Daoy (cell line): ENCODE measurements around the gene STAG1. TPM values are rescaled to one million over a fixed set of nuclear protein-coding genes. Genes with fewer than 3 reads are reported as not detected.
"Not testable (repeated sequence)": the region's sequence is repeated elsewhere in the genome, so short reads cannot be mapped to it uniquely, and the experiment has no call there.

Source experiments
- DNase-seq: peaks from one replicate; pipeline ENCODE4 v3.0.0-alpha.2; 2015; ENCODE audit warnings: low read depth
- total RNA-seq: library from RNA; depleted of rRNA; stranded (reverse); fragments of >200 nt; shearing (Covaris generic); gene quantifications from 2 replicates; pipeline ENCODE4 v1.2.3, GENCODE V29; 2014

The STAG1 gene
- total RNA-seq, 1 experiment from 2014 or later = 35.6 TPM

DNA sequence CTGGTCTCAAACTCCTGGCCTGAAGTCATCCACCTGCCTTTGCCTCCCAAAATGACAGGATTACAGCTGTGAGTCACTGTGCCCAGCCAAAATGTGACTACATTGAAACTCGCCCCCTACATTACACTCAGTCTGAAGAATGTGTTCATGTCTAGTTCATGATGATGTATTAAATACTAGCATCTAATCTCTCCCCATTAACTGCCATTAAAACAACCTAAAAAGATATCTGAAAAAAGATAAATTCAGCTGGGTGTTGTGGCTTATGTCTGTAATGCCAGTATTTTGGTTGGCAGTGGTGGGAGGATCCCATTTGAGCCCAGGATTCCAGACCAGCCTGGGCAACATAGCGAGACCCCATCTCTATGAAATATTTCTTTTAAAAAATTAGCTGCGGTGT lies 342.6 kb downstream of the STAG1 start:
- no peak for DNase-seq

GRCh38 chr3:136404056-136404455 lies 348.1 kb downstream of the STAG1 start:
- no peak for DNase-seq

DNA sequence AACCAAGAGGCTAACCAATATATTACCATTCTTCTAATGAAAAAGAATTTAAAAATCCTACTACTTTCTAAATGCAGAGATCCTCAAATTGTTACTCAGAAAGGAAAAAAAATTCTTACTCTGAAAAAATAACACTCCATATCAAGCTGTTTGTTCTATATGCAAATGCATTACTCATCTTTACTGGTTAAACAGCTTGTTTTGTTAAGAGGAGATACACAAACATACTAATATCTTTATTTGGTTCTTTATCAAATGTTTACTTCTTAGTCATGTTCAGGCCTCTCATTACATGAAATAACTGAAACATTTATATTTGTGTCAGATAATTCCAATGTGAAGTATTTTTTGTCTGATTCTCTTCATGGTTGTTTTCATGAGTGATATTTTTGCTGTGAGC lies 355.3 kb downstream of the STAG1 start:
- no peak for DNase-seq

GRCh38 chr3:136390574-136390973 lies 361.6 kb downstream of the STAG1 start:
- DNase-seq = no peak

- no peak for DNase-seq
Observed at GRCh38 chr3:136387031-136387430, 365.1 kb downstream of the STAG1 start.

GRCh38 chr3:136385457-136385856 lies 366.7 kb downstream of the STAG1 start:
- no peak for DNase-seq

GRCh38 chr3:136381051-136381450 lies 371.1 kb downstream of the STAG1 start:
- no peak for DNase-seq

DNA sequence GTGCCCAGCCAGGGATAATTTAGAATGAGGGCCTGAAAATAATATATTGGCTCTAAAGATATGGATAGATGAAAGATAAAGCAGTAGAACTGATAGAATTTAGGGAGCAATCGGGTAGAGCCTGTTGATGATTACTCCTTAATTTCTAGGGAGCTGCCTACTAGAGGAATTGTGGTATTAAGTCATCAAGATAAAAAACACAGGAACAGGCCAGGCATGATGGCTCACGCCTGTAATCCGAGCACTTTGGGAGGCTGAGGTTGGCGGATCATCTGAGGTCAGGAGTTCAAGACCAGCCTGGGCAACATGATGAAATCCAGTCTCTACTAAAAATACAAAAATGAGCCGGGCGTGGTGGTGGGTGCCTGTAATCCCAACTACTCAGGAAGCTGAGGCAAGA lies 371.6 kb downstream of the STAG1 start:
- peak; percentile 16 for DNase-seq

DNA sequence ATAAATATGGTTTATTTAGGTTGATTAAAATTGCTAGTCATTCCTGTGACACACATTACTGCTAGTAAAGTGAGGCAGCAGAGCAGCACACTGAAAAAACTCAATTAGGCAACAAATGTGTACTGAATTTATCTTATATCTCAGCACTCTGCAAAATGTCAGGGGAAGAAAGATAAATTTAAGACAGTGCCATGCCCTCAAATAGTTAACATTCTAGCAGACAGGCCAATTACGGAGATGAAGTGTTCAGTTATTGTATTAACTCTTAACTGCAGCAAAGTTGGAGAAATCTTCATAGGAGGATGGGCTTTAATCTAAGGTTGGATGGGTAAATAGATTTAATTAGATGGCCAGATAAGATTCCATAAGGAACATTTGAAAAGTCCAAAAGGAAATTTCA lies 374.2 kb downstream of the STAG1 start:
- DNase-seq = no peak

GRCh38 chr3:136377508-136377907 lies 374.7 kb downstream of the STAG1 start:
- no peak for DNase-seq

- not testable (repeated sequence) for DNase-seq
Observed at GRCh38 chr3:136375800-136376199, 376.4 kb downstream of the STAG1 start.

DNA sequence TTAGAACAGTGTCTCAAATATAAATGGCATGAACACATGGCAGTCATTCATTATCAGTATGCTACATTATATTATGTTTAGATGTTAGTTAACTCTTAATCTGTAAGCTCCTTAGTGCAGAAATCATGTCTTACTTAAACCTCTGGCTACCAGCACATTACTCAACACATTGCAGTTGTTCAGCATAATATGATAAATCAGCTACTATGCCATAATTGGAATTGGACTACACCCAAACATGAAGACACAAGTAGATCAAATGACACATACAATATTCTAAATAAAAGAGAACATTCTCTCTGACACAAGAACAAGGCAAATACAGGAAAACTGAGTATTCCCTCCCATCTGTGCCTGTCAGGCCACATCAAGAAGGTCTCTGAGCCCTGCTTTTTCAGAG lies 385.9 kb downstream of the STAG1 start:
- no peak for DNase-seq

DNA sequence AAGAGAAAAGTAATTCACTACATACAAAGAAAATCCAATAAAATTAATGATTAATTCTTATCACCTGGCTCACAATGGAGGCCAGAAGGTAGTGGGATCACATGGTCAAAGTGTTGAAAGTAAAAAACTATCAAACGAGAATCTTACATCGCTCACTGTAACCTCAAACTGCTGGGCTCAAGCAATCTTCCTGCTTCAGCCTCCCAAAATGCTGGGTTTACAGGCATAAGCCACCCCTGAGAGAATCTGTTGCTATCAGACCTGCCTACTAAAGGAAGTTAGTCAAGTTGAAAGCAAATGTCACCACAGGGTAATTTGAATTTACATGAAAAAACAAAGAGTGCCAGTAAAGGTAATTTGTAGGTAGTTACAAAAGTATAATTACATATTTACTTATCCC lies 398.7 kb downstream of the STAG1 start:
- no peak for DNase-seq

DNA sequence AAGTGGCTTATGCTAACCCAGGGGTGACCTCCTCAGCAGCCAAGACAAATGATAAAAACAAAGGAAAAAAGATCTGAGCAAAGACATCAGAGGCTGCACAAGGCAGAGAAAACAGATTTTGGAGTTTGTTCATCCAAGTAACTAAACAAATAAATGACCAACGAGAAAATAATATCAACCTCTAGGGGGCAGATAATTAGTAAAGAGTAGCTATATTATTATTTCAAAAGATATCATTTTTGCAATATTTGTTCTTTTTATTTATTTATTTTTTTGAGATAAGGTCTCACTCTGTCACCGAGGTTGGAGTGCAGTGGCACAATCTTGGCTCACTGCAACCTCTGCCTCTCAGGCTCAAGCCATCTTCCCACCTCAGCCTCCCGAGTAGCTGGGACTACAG lies 400.3 kb downstream of the STAG1 start:
- DNase-seq = no peak

DNA sequence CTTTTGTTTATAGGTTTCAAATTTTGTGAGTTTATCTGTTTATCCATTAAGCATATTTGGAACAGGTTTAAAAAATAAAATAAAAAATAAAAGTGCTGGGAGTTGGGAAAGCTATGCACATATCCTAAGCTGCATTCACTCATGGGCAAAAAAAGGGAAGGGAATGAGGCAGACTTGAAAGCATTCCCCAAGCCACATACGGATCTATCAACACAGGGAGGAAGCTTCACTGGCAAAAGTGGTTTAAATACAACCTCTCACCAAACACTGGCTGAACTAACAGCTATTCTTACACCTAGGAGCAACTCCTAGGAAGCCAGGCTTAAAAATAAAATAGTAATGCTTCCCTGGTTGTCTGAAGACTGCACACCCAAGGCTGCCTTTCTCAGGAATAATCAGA lies 400.8 kb downstream of the STAG1 start:
- no peak for DNase-seq

GRCh38 chr3:136350557-136350956 lies 401.6 kb downstream of the STAG1 start:
- DNase-seq = no peak

DNA sequence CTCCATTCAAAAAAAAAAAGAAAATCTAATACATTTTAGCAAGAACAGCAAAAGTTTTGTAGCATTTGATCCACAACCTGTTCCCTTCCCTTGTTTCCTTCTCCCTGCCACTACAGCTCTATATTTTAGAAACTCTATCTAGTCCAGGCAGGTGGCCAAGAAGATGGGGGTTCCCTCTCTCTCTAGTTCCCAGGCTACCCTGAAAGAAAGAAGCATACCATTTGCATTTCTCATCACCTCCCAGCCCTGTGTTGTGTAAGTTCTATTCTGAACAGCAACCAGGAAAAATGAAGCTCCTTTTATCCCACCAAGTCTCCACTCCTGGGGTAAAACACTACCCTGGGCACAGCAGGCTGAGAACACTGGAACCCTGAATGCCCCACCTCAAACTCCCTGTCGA lies 402.0 kb downstream of the STAG1 start:
- peak; percentile 39 for DNase-seq

GRCh38 chr3:136346486-136346885 lies 405.7 kb downstream of the STAG1 start:
- DNase-seq = no peak

GRCh38 chr3:136343873-136344555 lies 408.2 kb downstream of the STAG1 start:
- DNase-seq = peak; percentile 93

DNA sequence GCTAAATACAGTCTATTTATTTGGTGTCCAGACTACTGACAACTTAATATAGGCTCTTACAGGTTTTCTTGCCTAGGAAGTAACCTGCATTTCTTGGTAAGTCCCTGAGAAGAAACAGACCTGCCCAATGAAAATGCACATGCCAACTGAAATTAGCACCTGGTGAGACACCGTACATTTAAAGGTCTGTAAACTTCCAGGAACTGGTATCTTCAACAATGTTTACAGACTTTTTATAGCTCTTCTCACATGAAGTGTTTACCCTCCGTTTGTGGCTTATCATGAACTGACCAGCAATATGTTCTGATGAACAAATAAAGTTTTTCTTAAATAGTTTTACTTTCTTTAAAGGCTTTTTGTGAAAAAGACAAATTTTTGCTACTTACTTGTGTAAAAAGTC lies 408.7 kb downstream of the STAG1 start:
- no peak for DNase-seq

DNA sequence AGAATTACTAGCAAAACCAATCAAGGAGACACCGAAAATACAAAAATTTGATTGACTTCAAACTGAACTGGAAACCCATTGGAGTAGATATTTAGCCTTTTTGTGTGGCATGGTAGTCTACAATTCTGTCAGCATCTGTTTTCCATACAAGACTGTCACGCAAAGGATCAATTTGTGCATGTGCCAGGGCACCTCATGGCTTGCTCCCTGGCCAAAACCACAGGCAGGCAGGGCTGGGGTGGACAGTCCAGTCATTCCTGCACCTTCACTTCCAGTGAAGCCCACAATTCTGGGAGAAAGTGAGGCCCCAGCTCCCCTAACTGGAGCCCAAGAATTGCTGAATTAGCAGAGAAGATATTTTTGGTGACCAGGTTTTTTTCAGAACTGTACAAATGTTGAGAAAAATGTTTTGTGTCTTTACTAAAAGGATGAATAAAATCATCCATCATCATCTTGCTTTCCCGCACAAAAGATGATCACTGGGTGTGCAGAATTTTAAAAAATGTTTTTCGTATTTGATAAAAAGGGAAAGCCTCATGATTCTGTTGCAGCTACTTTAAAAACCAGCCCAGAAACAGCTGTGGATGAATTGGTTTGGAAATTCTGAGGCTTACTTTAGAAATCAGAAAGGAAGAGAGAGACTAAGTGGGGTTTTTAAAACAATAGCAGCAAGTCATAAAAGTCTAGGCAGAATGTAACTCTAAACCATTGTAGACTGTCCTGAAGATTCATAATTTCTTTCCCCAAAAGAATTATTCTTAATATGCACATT lies 415.7 kb downstream of the STAG1 start:
- no peak for DNase-seq

- DNase-seq = not testable (repeated sequence)
Observed at GRCh38 chr3:136334726-136335125, 417.5 kb downstream of the STAG1 start.

DNA sequence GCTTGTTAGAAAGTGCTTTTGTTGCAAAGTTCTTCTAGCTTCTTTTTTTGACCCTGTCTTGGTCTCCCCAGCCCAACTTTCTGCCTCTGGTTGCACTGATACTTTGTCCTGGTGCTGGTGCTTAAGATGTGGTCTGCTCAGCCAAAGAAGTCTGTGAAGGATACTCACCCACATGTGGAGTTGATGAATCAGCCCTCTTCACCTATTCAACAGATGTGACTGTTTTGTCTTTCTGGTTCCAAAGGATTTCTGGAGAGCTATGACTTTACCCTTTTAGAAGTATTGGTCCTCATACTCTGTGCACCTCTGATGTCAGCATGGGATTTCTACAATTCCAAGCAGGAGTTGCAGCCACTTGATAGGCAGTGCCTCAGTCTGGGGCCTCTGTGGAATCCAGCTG lies 418.0 kb downstream of the STAG1 start:
- no peak for DNase-seq

- no peak for DNase-seq
Observed at GRCh38 chr3:136332776-136333175, 419.4 kb downstream of the STAG1 start.
